ENCODE data around the gene RAPGEF2. TPM values are rescaled to one million over a fixed set of nuclear protein-coding genes. Genes with fewer than 3 reads are reported as not detected.

Gene RAPGEF2
- total RNA-seq, 1 donor = 50.3 TPM

GRCh38 chr4:159232465-159233106, 129.7 kb downstream of the RAPGEF2 start:
- DNase-seq (ENCODE audit: insufficient read length, low spot score, missing footprints) = no peak
- Histone ChIP-seq H2AFZ (ENCODE audit: low read length) (no peak overlapping the region), H3K4me3 (ENCODE audit: insufficient read depth, low read length) (no peak overlapping the region), H4K20me1 (ENCODE audit: insufficient read depth, low read length) (no peaks in the 10 kb centered on the region), H3K79me2 (ENCODE audit: insufficient read depth, low read length) (peaks cover 50% of the 10 kb centered on the region), H3K4me2 (ENCODE audit: insufficient read depth, low read length) (no peak overlapping the region), H3K4me1 (ENCODE audit: insufficient read depth, low read length) (peaks cover 16% of the 10 kb centered on the region), H3K9me3 (ENCODE audit: low read depth, low read length) (no peaks in the 10 kb centered on the region), H3K27me3 (ENCODE audit: insufficient read depth, low read length) (no peaks in the 10 kb centered on the region), H3K27ac (ENCODE audit: low read depth, low read length) (no peak overlapping the region), H3K36me3 (ENCODE audit: insufficient read depth, low read length) (no peaks in the 10 kb centered on the region)
- TF ChIP-seq CTCF (IDR thresholded peaks at IDR 0.05; ENCODE audit: extremely low read depth, low read depth, low read length) = no peak

- Histone ChIP-seq H3K4me3 (ENCODE audit: insufficient read depth, low read length) (no peak overlapping the region), H3K9me3 (ENCODE audit: low read depth, low read length) (no peaks in the 10 kb centered on the region), H3K36me3 (ENCODE audit: insufficient read depth, low read length) (no peaks in the 10 kb centered on the region), H3K27ac (ENCODE audit: low read depth, low read length) (no peak overlapping the region), H3K27me3 (ENCODE audit: insufficient read depth, low read length) (no peaks in the 10 kb centered on the region), H3K79me2 (ENCODE audit: insufficient read depth, low read length) (peaks cover 34% of the 10 kb centered on the region), H4K20me1 (ENCODE audit: insufficient read depth, low read length) (no peaks in the 10 kb centered on the region), H3K4me2 (ENCODE audit: insufficient read depth, low read length) (no peak overlapping the region), H3K4me1 (ENCODE audit: insufficient read depth, low read length) (no peaks in the 10 kb centered on the region), H2AFZ (ENCODE audit: low read length) (no peak overlapping the region)
- DNase-seq (ENCODE audit: insufficient read length, low spot score, missing footprints) = no peak
- no peak for TF ChIP-seq CTCF (IDR thresholded peaks at IDR 0.05; ENCODE audit: extremely low read depth, low read depth, low read length)
Observed at GRCh38 chr4:159235779-159236368, 133.0 kb downstream of the RAPGEF2 start.

GRCh38 chr4:159237975-159238374, 135.1 kb downstream of the RAPGEF2 start:
- no peak overlapping the region for H3K27ac ChIP-seq (ENCODE audit: low read depth, low read length)
- no peak overlapping the region for H3K4me3 ChIP-seq (ENCODE audit: insufficient read depth, low read length)
- H3K4me2 ChIP-seq (ENCODE audit: insufficient read depth, low read length) = no peak overlapping the region
- no peaks in the 10 kb centered on the region for H4K20me1 ChIP-seq (ENCODE audit: insufficient read depth, low read length)
- no peaks in the 10 kb centered on the region for H3K9me3 ChIP-seq (ENCODE audit: low read depth, low read length)
- no peaks in the 10 kb centered on the region for H3K36me3 ChIP-seq (ENCODE audit: insufficient read depth, low read length)
- H2AFZ ChIP-seq (ENCODE audit: low read length) = no peak overlapping the region
- TF ChIP-seq CTCF (IDR thresholded peaks at IDR 0.05; ENCODE audit: extremely low read depth, low read depth, low read length) = no peak
- DNase-seq (ENCODE audit: insufficient read length, low spot score, missing footprints) = no peak
- H3K27me3 ChIP-seq (ENCODE audit: insufficient read depth, low read length) = no peaks in the 10 kb centered on the region
- peaks cover 18% of the 10 kb centered on the region for H3K79me2 ChIP-seq (ENCODE audit: insufficient read depth, low read length)
- no peaks in the 10 kb centered on the region for H3K4me1 ChIP-seq (ENCODE audit: insufficient read depth, low read length)

- H3K4me1 ChIP-seq (ENCODE audit: insufficient read depth, low read length) = no peaks in the 10 kb centered on the region
- no peaks in the 10 kb centered on the region for H4K20me1 ChIP-seq (ENCODE audit: insufficient read depth, low read length)
- H3K4me3 ChIP-seq (ENCODE audit: insufficient read depth, low read length) = no peak overlapping the region
- no peaks in the 10 kb centered on the region for H3K36me3 ChIP-seq (ENCODE audit: insufficient read depth, low read length)
- H3K27me3 ChIP-seq (ENCODE audit: insufficient read depth, low read length) = no peaks in the 10 kb centered on the region
- H3K4me2 ChIP-seq (ENCODE audit: insufficient read depth, low read length) = no peak overlapping the region
- no peak overlapping the region for H2AFZ ChIP-seq (ENCODE audit: low read length)
- peaks cover 13% of the 10 kb centered on the region for H3K79me2 ChIP-seq (ENCODE audit: insufficient read depth, low read length)
- H3K27ac ChIP-seq (ENCODE audit: low read depth, low read length) = no peak overlapping the region
- no peaks in the 10 kb centered on the region for H3K9me3 ChIP-seq (ENCODE audit: low read depth, low read length)
- DNase-seq (ENCODE audit: insufficient read length, low spot score, missing footprints) = no peak
- TF ChIP-seq CTCF (IDR thresholded peaks at IDR 0.05; ENCODE audit: extremely low read depth, low read depth, low read length) = no peak
Observed at GRCh38 chr4:159238631-159239030, 135.8 kb downstream of the RAPGEF2 start.

Measured in osteoblast (primary cell).